H9 (cell line): Measurements from ENCODE around the gene GNA12. TPM values are rescaled to one million over a fixed set of nuclear protein-coding genes. Genes with fewer than 3 reads are reported as not detected.

Experiments used
- DNase-seq: peaks from one replicate; pipeline ENCODE4 v3.0.0-alpha.2; 2017
- H2AFZ ChIP-seq: one replicate; pipeline ENCODE4 v1.6.1; 2013; ENCODE audit warnings: mild to moderate bottlenecking, low read length, control low read depth, moderate library complexity
- H2AK5ac ChIP-seq: 2 replicates; pipeline ENCODE4 v1.6.1; 2013; ENCODE audit warnings: low read length, control low read depth, mixed read lengths; ENCODE audit not compliant: insufficient read length
- H2BK120ac ChIP-seq: one replicate; pipeline ENCODE4 v1.6.1; 2013; ENCODE audit warnings: low read depth, mild to moderate bottlenecking, low read length, control low read depth, inconsistent platforms; ENCODE audit not compliant: poor library complexity, severe bottlenecking
- H2BK12ac ChIP-seq: 2 replicates; pipeline ENCODE4 v1.6.1; 2013; ENCODE audit warnings: low read length, control low read depth, mixed read lengths, low read depth; ENCODE audit not compliant: insufficient read length
- H2BK15ac ChIP-seq: 2 replicates; pipeline ENCODE4 v1.6.1; 2013; ENCODE audit warnings: low read depth, low read length, control low read depth
- H2BK20ac ChIP-seq: one replicate; pipeline ENCODE4 v1.6.1; 2013; ENCODE audit warnings: low read depth, mild to moderate bottlenecking, low read length, control low read depth, inconsistent platforms; ENCODE audit not compliant: poor library complexity, severe bottlenecking
- H2BK5ac ChIP-seq: 2 replicates; pipeline ENCODE4 v1.6.1; 2013; ENCODE audit warnings: low read length, control low read depth, mixed read lengths; ENCODE audit not compliant: insufficient read length
- H3K14ac ChIP-seq: 2 replicates; pipeline ENCODE4 v1.6.1; 2013; ENCODE audit warnings: low read length, control low read depth; ENCODE audit not compliant: insufficient read depth
- H3K18ac ChIP-seq: 2 replicates; pipeline ENCODE4 v1.6.1; 2013; ENCODE audit warnings: low read depth, mild to moderate bottlenecking, mixed read lengths, low read length, control low read depth; ENCODE audit not compliant: insufficient read length
- H3K23ac ChIP-seq: 2 replicates; pipeline ENCODE4 v1.6.1; 2013; ENCODE audit warnings: low read length, control low read depth, mixed read lengths, low read depth; ENCODE audit not compliant: insufficient read length
- H3K23me2 ChIP-seq: 2 replicates; pipeline ENCODE4 v1.6.1; 2013; ENCODE audit warnings: low read depth, mild to moderate bottlenecking, mixed read lengths, low read length, control low read depth; ENCODE audit not compliant: insufficient read length, poor library complexity, severe bottlenecking
- H3K27ac ChIP-seq: 2 replicates; pipeline ENCODE4 v1.5.1; 2013; ENCODE audit warnings: low read length, control low read depth, mixed read lengths, low read depth; ENCODE audit not compliant: insufficient read length
- H3K27me3 ChIP-seq: 2 replicates; pipeline ENCODE4 v1.6.1; 2013; ENCODE audit warnings: low read length, control low read depth, inconsistent platforms; ENCODE audit not compliant: insufficient read depth
- H3K4ac ChIP-seq: 2 replicates; pipeline ENCODE4 v1.6.1; 2013; ENCODE audit warnings: low read depth, mild to moderate bottlenecking, control low read depth, inconsistent platforms, low read length, moderate library complexity
- H3K4me1 ChIP-seq: 2 replicates; pipeline ENCODE4 v1.6.1; 2013; ENCODE audit warnings: low read length, control low read depth, inconsistent platforms; ENCODE audit not compliant: insufficient read depth
- H3K4me2 ChIP-seq: 2 replicates; pipeline ENCODE4 v1.6.1; 2013; ENCODE audit warnings: low read length, control low read depth, mixed read lengths; ENCODE audit not compliant: insufficient read length, insufficient read depth
- H3K56ac ChIP-seq: 2 replicates; pipeline ENCODE4 v1.6.1; 2013; ENCODE audit warnings: low read depth, mild to moderate bottlenecking, mixed read lengths, low read length, control low read depth; ENCODE audit not compliant: insufficient read length
- H3K79me1 ChIP-seq: 2 replicates; pipeline ENCODE4 v1.6.1; 2013; ENCODE audit warnings: low read depth, mild to moderate bottlenecking, moderate library complexity, low read length, control low read depth, inconsistent platforms; ENCODE audit not compliant: insufficient read depth, poor library complexity, severe bottlenecking
- H3K79me2 ChIP-seq: 2 replicates; pipeline ENCODE4 v1.6.1; 2013; ENCODE audit warnings: low read length, control low read depth, inconsistent platforms; ENCODE audit not compliant: insufficient read depth
- H3K9ac ChIP-seq: 2 replicates; pipeline ENCODE4 v1.6.1; 2013; ENCODE audit warnings: low read length, control low read depth, mixed read lengths; ENCODE audit not compliant: insufficient read length; ENCODE audit errors: extremely low read depth
- H3K9me3 ChIP-seq: one replicate; pipeline ENCODE4 v1.6.1; 2013; ENCODE audit warnings: low read depth, low read length, inconsistent platforms; ENCODE audit not compliant: control insufficient read depth
- H3T11ph ChIP-seq: one replicate; pipeline ENCODE4 v1.6.1; 2013; ENCODE audit warnings: mild to moderate bottlenecking, low read length, control low read depth, inconsistent platforms
- H4K20me1 ChIP-seq: one replicate; pipeline ENCODE4 v1.6.1; 2013; ENCODE audit not compliant: control insufficient read depth, insufficient read length, insufficient read depth
- H4K5ac ChIP-seq: 2 replicates; pipeline ENCODE4 v1.6.1; 2013; ENCODE audit warnings: low read depth, mild to moderate bottlenecking, mixed read lengths, low read length, control low read depth; ENCODE audit not compliant: insufficient read length
- H4K8ac ChIP-seq: replicated peaks from 2 replicates; pipeline ENCODE4 v1.6.1; 2013; ENCODE audit warnings: low read length, control low read depth, mixed read lengths, low read depth; ENCODE audit not compliant: insufficient read length
- H4K91ac ChIP-seq: 2 replicates; pipeline ENCODE4 v1.6.1; 2013; ENCODE audit warnings: low read depth, mild to moderate bottlenecking, moderate library complexity, mixed read lengths, low read length, control low read depth; ENCODE audit not compliant: insufficient read length
- H3K27ac Mint-ChIP-seq, 3 experiments: 2 replicates in 2 of 3; 3 replicates in 1 of 3; pipeline ENCODE4 v1.8.0; 2020 to 2021; ENCODE audit warnings: mixed read lengths in 3 of 3, mild to moderate bottlenecking in 1 of 3, moderate library complexity in 1 of 3
- H3K27me3 Mint-ChIP-seq: 2 replicates; pipeline ENCODE4 v1.8.0; 2021; ENCODE audit warnings: low read depth, mild to moderate bottlenecking, moderate library complexity, mixed read lengths
- H3K36me3 Mint-ChIP-seq, 3 experiments: 2 replicates in 2 of 3; 3 replicates in 1 of 3; pipeline ENCODE4 v1.8.0; 2020 to 2021; ENCODE audit warnings: low read depth in 3 of 3, mixed read lengths in 3 of 3; ENCODE audit not compliant: insufficient read depth in 1 of 3
- H3K4me1 Mint-ChIP-seq, 2 experiments: 2 replicates each; pipeline ENCODE4 v1.8.0; 2020; ENCODE audit warnings: mixed read lengths in 2 of 2
- H3K4me3 Mint-ChIP-seq, 2 experiments: 2 replicates in 1 of 2; 3 replicates in 1 of 2; pipeline ENCODE4 v1.8.0; 2020 to 2021; ENCODE audit warnings: mild to moderate bottlenecking in 2 of 2, mixed read lengths in 2 of 2, moderate library complexity in 1 of 2
- H3K9me3 Mint-ChIP-seq, 2 experiments: 2 replicates in 1 of 2; 3 replicates in 1 of 2; pipeline ENCODE4 v1.8.0; 2020; ENCODE audit warnings: mild to moderate bottlenecking in 2 of 2, mixed read lengths in 2 of 2, moderate library complexity in 1 of 2
- WGBS: extraction: QIAGEN DNeasy Blood & Tissue Kit; methylation state at CpG from one replicate; pipeline ENCODE4 v1.1.7; 2013; ENCODE audit warnings: missing lambda C conversion rate, low lambda C conversion rate, mixed read lengths; ENCODE audit not compliant: insufficient read length; ENCODE audit errors: extremely low coverage; 5-methylcytosine and 5-hydroxymethylcytosine counted together
- total RNA-seq: library from RNA; stranded (reverse); gene quantifications from 2 replicates; pipeline ENCODE4 v1.2.1, GENCODE V29; 2021
- TF ChIP-seq, protein P1 (sequence below): fragments of 200-600 bp; sonication (generic); conservative IDR thresholded peaks from 3 replicates; pipeline ENCODE4 v1.8.0; 2021; ENCODE audit warnings: antibody characterized with exemption, mild to moderate bottlenecking

GNA12 gene
- total RNA-seq, 1 experiment from 2014 or later = 60.2 TPM

GRCh38 chr7:2761131-2761624, 82.9 kb downstream of the GNA12 start:
- Histone ChIP-seq H2BK15ac (no peak overlapping the region), H3K4ac (no peak overlapping the region), H3K4me2 (no peak overlapping the region), H3T11ph (no peak overlapping the region), H3K23me2 (no peaks in the 10 kb centered on the region), H3K4me1 (0 out of 2 replicates have a peak, but pooled peaks cover 2% of the 10 kb centered on the region), H2BK5ac (no peak overlapping the region), H2BK20ac (no peak overlapping the region), H2BK120ac (no peak overlapping the region), H2AFZ (no peak overlapping the region), H4K8ac (no peak overlapping the region), H4K20me1 (no peaks in the 10 kb centered on the region), H3K79me2 (no peaks in the 10 kb centered on the region; the same call in 1 of the 2 replicates), H3K23ac (no peak overlapping the region), H2BK12ac (no peak overlapping the region), H3K14ac (no peak overlapping the region), H3K27me3 (no peaks in the 10 kb centered on the region), H4K91ac (no peak overlapping the region), H2AK5ac (no peak overlapping the region), H3K56ac (no peak overlapping the region), H3K27ac (no peak overlapping the region), H3K9me3 (no peaks in the 10 kb centered on the region), H3K18ac (no peak overlapping the region), H3K9ac (no peak overlapping the region), H3K79me1 (peaks cover 5% of the 10 kb centered on the region), H4K5ac (no peak overlapping the region)
- TF ChIP-seq, protein P1, sequence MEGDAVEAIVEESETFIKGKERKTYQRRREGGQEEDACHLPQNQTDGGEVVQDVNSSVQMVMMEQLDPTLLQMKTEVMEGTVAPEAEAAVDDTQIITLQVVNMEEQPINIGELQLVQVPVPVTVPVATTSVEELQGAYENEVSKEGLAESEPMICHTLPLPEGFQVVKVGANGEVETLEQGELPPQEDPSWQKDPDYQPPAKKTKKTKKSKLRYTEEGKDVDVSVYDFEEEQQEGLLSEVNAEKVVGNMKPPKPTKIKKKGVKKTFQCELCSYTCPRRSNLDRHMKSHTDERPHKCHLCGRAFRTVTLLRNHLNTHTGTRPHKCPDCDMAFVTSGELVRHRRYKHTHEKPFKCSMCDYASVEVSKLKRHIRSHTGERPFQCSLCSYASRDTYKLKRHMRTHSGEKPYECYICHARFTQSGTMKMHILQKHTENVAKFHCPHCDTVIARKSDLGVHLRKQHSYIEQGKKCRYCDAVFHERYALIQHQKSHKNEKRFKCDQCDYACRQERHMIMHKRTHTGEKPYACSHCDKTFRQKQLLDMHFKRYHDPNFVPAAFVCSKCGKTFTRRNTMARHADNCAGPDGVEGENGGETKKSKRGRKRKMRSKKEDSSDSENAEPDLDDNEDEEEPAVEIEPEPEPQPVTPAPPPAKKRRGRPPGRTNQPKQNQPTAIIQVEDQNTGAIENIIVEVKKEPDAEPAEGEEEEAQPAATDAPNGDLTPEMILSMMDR = no peak
- Mint-ChIP-seq H3K36me3 (peaks cover 9 to 21% (median 20%) of the 10 kb centered on the region in 3 experiments), H3K27me3 (peaks cover 2% of the 10 kb centered on the region; the same call in 1 of the 2 replicates), H3K27ac (peak overlapping the region in 1 of 3 experiments; percentile 80; a peak in 1 of 7 replicates), H3K4me3 (no peak overlapping the region), H3K9me3 (no peaks in the 10 kb centered on the region), H3K4me1 (peaks cover 33 to 39% of the 10 kb centered on the region in 2 experiments)
- WGBS = no CpG with 5 or more reads among the region's 19 CpGs
- no peak for DNase-seq
